ENCODE results near the gene CCL15.

- TF ChIP-seq CTCF (IDR thresholded peaks at IDR 0.05; ENCODE audit: low read length) (no peak), EZH2 (IDR thresholded peaks at IDR 0.05; ENCODE audit: borderline replicate concordance, low read length) (no peak)
Measured at GRCh38 chr17:36011201-36011600, 9.8 kb upstream of the CCL15 start.
